ENCODE results near the gene CD300LB. TPM values are rescaled to one million over a fixed set of nuclear protein-coding genes. Genes with fewer than 3 reads are reported as not detected.
A peak's percentile ranks its signal among the peaks of the same experiment; 100 is the strongest.
"Not testable (repeated sequence)": the region's sequence is repeated elsewhere in the genome, so short reads cannot be mapped to it uniquely, and the experiment has no call there.

The CD300LB gene
- total RNA-seq, 1 donor from 2014 or later = not detected

DNA sequence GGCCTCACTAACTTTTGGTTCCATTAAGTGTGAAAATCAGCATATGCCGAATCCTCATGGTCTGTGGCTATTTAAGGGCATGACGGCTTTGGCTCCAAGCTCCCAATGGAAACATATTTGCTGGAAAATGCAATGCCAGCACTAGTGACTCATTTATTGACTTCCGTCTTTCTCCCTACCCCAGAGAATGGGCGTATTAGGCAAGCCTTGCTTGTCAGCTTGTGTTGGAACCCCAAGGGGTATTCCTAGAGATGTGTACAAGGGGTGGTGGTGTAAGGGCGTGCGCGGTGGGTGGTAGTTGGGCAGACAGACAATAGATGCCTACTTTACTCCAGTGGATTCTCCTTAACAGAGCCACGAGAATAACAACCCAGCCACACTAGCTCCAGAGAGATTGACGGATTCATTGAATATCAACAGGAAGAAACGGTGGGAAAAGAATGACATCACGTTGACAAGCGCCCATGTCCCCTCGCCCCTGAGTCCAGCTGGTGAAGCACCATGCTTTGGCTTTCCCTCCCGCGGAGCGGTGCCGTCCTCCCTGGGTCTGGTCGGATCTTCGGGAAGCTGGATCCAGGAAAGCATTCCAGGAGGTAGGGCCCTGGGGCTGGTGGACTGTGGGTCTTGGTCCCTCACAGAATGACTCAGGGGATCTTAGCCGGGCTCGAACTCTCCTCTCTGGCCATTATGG lies 10.3 kb downstream of the CD300LB start:
- Histone ChIP-seq H3K9me3 (ENCODE audit: control insufficient read depth in 3 of 3, low read length in 3 of 3) (peaks cover 0 to 5% (median 0%) of the 10 kb centered on the region in 3 donors), H3K27ac (ENCODE audit: low read depth, low read length) (peak overlapping the region; percentile 70), H3K9ac (ENCODE audit: low read depth in 1 of 3, low read length in 3 of 3) (peak overlapping the region in 1 of 3 donors; percentile 25), H3K36me3 (ENCODE audit: control insufficient read depth in 3 of 3, insufficient read depth in 3 of 3, low read length in 3 of 3) (no peaks in the 10 kb centered on the region), H3K27me3 (ENCODE audit: control insufficient read depth in 3 of 3, insufficient read depth in 3 of 3, low read length in 3 of 3) (no peaks in the 10 kb centered on the region), H3K4me3 (ENCODE audit: low read length in 3 of 3) (no peak overlapping the region), H3K4me1 (ENCODE audit: control insufficient read depth in 3 of 3, insufficient read depth in 3 of 3, low read length in 3 of 3) (no peaks in the 10 kb centered on the region)

DNA sequence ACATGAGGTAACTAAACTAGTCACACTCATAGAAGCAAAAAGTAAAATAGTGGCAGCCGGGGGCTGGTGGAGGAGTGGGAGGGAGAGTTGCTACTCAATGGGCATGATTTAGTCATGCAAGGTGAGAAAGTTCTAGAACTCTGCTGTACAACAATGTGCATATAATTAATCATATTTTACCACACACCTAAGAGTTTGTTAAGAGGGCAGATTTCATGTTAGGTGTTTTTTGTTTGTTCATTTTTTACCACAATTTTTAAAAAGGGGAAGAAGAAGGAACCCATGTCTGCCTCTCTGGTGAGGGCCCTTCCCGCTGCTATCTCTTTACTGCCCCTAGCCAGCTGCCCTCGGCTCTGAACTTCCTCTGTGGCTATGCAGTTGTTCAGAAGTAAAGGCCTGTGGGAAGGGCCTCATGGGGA lies 11.2 kb downstream of the CD300LB start:
- H3K9me3 ChIP-seq (ENCODE audit: control insufficient read depth in 3 of 3, low read length in 3 of 3) = peaks cover 0 to 5% (median 0%) of the 10 kb centered on the region in 3 donors
- H3K27ac ChIP-seq (ENCODE audit: low read depth, low read length) = peak overlapping the region; percentile 70
- H3K4me3 ChIP-seq (ENCODE audit: low read length in 3 of 3) = no peak overlapping the region
- no peak overlapping the region for H3K9ac ChIP-seq (ENCODE audit: low read depth in 1 of 3, low read length in 3 of 3)
- no peaks in the 10 kb centered on the region for H3K36me3 ChIP-seq (ENCODE audit: control insufficient read depth in 3 of 3, insufficient read depth in 3 of 3, low read length in 3 of 3)
- H3K27me3 ChIP-seq (ENCODE audit: control insufficient read depth in 3 of 3, insufficient read depth in 3 of 3, low read length in 3 of 3) = no peaks in the 10 kb centered on the region
- H3K4me1 ChIP-seq (ENCODE audit: control insufficient read depth in 3 of 3, insufficient read depth in 3 of 3, low read length in 3 of 3) = no peaks in the 10 kb centered on the region

DNA sequence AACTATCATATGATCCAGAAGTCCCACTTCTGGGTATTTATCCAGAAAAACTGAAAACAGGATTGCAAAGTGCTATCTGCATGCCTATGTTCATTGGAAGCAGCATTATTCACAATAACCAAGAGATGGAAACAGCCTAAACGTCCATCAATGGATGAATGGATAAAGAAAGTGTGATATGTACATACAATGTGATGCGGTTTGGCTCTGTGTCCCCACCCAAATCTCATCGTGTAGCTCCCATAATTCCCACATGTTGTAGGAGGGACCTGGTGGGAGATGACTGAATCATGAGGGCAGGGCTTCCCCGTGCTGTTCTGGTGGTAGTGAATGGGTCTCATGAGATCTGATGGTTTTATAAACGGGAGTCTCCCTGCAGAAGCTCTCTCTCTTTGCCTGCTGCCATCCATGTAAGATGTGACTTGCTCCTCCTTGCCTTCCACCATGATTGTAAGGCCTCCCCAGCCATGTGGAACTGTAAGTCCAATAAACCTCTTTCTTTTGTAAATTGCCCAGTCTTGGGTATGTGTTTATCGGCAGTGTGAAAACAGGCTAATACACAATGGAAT lies 12.8 kb downstream of the CD300LB start:
- H3K9me3 ChIP-seq (ENCODE audit: control insufficient read depth in 3 of 3, low read length in 3 of 3) = peaks cover 0 to 11% (median 5%) of the 10 kb centered on the region in 3 donors
- H3K27me3 ChIP-seq (ENCODE audit: control insufficient read depth in 3 of 3, insufficient read depth in 3 of 3, low read length in 3 of 3); H3K4me3 ChIP-seq (ENCODE audit: low read length in 3 of 3); H3K9ac ChIP-seq (ENCODE audit: low read depth in 1 of 3, low read length in 3 of 3); H3K4me1 ChIP-seq (ENCODE audit: control insufficient read depth in 3 of 3, insufficient read depth in 3 of 3, low read length in 3 of 3); H3K36me3 ChIP-seq (ENCODE audit: control insufficient read depth in 3 of 3, insufficient read depth in 3 of 3, low read length in 3 of 3); H3K27ac ChIP-seq (ENCODE audit: low read depth, low read length): not testable (repeated sequence)

GRCh38 chr17:74516561-74517328 lies 14.5 kb downstream of the CD300LB start:
- no peak overlapping the region for H3K4me3 ChIP-seq (ENCODE audit: low read length in 3 of 3)
- H3K9ac ChIP-seq (ENCODE audit: low read depth in 1 of 3, low read length in 3 of 3) = no peak overlapping the region
- no peak overlapping the region for H3K27ac ChIP-seq (ENCODE audit: low read depth, low read length)
- H3K9me3 ChIP-seq (ENCODE audit: control insufficient read depth in 3 of 3, low read length in 3 of 3) = peaks cover 0 to 7% (median 5%) of the 10 kb centered on the region in 3 donors
- no peaks in the 10 kb centered on the region for H3K36me3 ChIP-seq (ENCODE audit: control insufficient read depth in 3 of 3, insufficient read depth in 3 of 3, low read length in 3 of 3)
- H3K27me3 ChIP-seq (ENCODE audit: control insufficient read depth in 3 of 3, insufficient read depth in 3 of 3, low read length in 3 of 3) = no peaks in the 10 kb centered on the region
- peaks cover 6 to 12% (median 12%) of the 10 kb centered on the region in 3 donors for H3K4me1 ChIP-seq (ENCODE audit: control insufficient read depth in 3 of 3, insufficient read depth in 3 of 3, low read length in 3 of 3)

DNA sequence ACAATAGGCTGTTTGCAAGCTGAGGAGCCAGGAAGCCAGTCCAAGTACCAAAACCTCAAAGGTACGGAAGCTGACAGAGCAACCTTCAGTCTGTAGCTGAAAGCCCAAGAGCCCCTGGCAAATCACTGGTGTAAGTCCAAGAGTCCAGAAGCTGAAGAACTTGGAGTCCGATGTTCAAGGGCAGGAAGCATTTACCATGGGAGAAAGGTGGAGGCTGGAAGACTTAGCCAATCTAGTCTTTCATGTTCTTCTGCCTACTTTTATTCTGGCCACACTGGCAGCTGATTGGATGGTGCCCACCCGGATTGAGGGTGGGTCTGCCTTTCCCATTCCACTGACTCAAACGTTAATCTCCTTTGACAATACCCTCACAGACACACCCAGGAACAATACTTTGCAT lies 15.3 kb downstream of the CD300LB start:
- peaks cover 6 to 15% (median 12%) of the 10 kb centered on the region in 3 donors for H3K4me1 ChIP-seq (ENCODE audit: control insufficient read depth in 3 of 3, insufficient read depth in 3 of 3, low read length in 3 of 3)
- peaks cover 0 to 7% (median 5%) of the 10 kb centered on the region in 3 donors for H3K9me3 ChIP-seq (ENCODE audit: control insufficient read depth in 3 of 3, low read length in 3 of 3)

DNA sequence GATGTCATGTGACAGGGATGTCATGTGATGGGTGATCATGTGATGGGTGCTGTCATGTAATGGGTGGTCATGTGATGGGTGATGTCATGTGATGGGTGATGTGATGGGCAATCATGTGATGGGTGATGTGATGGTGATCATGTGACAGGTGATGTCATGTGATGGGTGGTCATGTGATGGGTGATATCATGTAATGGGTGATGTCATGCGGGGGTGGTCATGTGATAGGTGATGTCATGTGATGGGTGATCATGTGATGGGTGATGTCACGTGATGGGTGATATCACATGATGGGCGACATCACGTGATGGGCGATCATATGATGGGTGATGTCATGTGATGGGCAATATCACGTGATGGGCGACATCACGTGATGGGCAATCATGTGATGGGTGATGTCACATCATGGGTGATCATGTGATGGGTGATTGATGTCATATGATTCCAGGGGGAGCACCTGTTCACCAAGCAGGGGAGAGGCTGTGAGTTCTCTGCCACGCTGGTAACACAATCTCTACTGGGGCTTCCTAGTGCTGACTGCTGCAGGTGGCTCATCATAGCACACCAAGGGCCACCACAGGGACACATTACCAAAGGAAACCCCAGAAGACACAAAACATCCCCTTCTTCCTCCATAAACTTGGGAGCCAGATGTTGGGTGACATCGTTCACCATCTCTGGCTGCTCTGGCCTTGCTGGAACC lies 16.5 kb downstream of the CD300LB start:
- Histone ChIP-seq H3K4me3 (ENCODE audit: low read length in 3 of 3) (no peak overlapping the region), H3K4me1 (ENCODE audit: control insufficient read depth in 3 of 3, insufficient read depth in 3 of 3, low read length in 3 of 3) (peaks cover 6 to 15% (median 12%) of the 10 kb centered on the region in 3 donors), H3K9ac (ENCODE audit: low read depth in 1 of 3, low read length in 3 of 3) (no peak overlapping the region), H3K27ac (ENCODE audit: low read depth, low read length) (no peak overlapping the region), H3K36me3 (ENCODE audit: control insufficient read depth in 3 of 3, insufficient read depth in 3 of 3, low read length in 3 of 3) (no peaks in the 10 kb centered on the region), H3K9me3 (ENCODE audit: control insufficient read depth in 3 of 3, low read length in 3 of 3) (peaks cover 0 to 7% (median 5%) of the 10 kb centered on the region in 3 donors), H3K27me3 (ENCODE audit: control insufficient read depth in 3 of 3, insufficient read depth in 3 of 3, low read length in 3 of 3) (no peaks in the 10 kb centered on the region)

More for the DNA sequence above, 15.3 kb downstream of the CD300LB start:
- no peaks in the 10 kb centered on the region for H3K36me3 ChIP-seq (ENCODE audit: control insufficient read depth in 3 of 3, insufficient read depth in 3 of 3, low read length in 3 of 3)
- no peak overlapping the region for H3K27ac ChIP-seq (ENCODE audit: low read depth, low read length)
- no peak overlapping the region for H3K9ac ChIP-seq (ENCODE audit: low read depth in 1 of 3, low read length in 3 of 3)
- no peak overlapping the region for H3K4me3 ChIP-seq (ENCODE audit: low read length in 3 of 3)
- H3K27me3 ChIP-seq (ENCODE audit: control insufficient read depth in 3 of 3, insufficient read depth in 3 of 3, low read length in 3 of 3) = no peaks in the 10 kb centered on the region

DNA sequence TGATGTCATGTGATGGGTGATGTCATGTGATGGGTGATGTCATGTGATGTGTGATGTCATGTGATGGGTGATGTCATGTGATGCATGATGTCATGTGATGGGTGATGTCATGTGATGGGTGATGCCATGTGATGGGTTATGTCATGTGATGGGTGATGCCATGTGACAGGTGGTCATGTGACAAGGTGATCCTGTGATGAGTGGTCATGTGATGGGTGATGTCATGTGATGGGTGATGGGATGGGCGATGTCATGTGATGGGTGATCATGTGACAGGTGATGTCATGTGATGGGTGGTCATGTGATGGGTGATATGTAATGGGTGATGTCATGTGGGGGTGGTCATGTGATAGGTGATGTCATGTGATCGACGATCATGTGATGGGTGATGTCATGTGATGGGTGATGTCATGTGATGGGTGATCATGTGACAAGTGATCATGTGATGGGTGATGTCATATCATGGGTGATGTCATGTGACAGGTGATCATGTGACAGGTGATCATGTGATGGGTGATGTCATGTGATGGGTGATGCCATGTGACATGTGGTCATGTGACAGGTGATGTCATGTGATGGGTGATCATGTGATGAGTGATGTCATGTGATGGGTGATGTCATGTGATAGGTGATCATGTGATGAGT lies 17.2 kb downstream of the CD300LB start:
- H3K9me3 ChIP-seq (ENCODE audit: control insufficient read depth in 3 of 3, low read length in 3 of 3) = peaks cover 0 to 7% (median 5%) of the 10 kb centered on the region in 3 donors
- peaks cover 6 to 15% (median 12%) of the 10 kb centered on the region in 3 donors for H3K4me1 ChIP-seq (ENCODE audit: control insufficient read depth in 3 of 3, insufficient read depth in 3 of 3, low read length in 3 of 3)
- no peaks in the 10 kb centered on the region for H3K27me3 ChIP-seq (ENCODE audit: control insufficient read depth in 3 of 3, insufficient read depth in 3 of 3, low read length in 3 of 3)
- no peak overlapping the region for H3K9ac ChIP-seq (ENCODE audit: low read depth in 1 of 3, low read length in 3 of 3)
- no peaks in the 10 kb centered on the region for H3K36me3 ChIP-seq (ENCODE audit: control insufficient read depth in 3 of 3, insufficient read depth in 3 of 3, low read length in 3 of 3)
- no peak overlapping the region for H3K27ac ChIP-seq (ENCODE audit: low read depth, low read length)
- no peak overlapping the region for H3K4me3 ChIP-seq (ENCODE audit: low read length in 3 of 3)

DNA sequence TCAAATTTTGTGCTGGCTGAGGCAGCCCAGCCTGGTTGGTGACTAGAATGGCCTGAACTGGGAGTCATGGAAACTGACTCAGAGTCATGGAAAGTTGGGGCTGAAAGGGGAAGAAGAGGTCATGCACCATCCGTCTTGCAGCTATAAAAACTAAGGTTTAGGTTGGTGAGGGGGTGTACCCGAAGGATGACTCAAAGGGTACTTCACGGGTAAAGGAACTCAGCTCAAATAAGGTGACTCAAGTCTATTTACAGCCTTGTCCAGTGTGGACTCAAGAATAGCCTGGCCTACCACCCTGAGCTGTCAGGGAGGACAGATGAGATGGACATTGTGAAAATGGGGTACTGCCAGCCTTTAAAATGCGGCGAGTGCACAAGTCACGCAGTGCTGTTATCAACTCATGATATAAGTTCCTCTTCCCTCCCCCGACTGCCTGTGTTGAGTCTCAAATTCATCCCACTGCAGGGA lies 18.6 kb downstream of the CD300LB start:
- Histone ChIP-seq H3K4me3 (ENCODE audit: low read length in 3 of 3) (no peak overlapping the region), H3K27me3 (ENCODE audit: control insufficient read depth in 3 of 3, insufficient read depth in 3 of 3, low read length in 3 of 3) (no peaks in the 10 kb centered on the region), H3K4me1 (ENCODE audit: control insufficient read depth in 3 of 3, insufficient read depth in 3 of 3, low read length in 3 of 3) (peaks cover 6 to 15% (median 12%) of the 10 kb centered on the region in 3 donors), H3K36me3 (ENCODE audit: control insufficient read depth in 3 of 3, insufficient read depth in 3 of 3, low read length in 3 of 3) (no peaks in the 10 kb centered on the region), H3K27ac (ENCODE audit: low read depth, low read length) (peak overlapping the region; percentile 45), H3K9ac (ENCODE audit: low read depth in 1 of 3, low read length in 3 of 3) (no peak overlapping the region), H3K9me3 (ENCODE audit: control insufficient read depth in 3 of 3, low read length in 3 of 3) (peaks cover 0 to 7% (median 5%) of the 10 kb centered on the region in 3 donors)

GRCh38 chr17:74512036-74512435 lies 19.2 kb downstream of the CD300LB start:
- Histone ChIP-seq H3K27ac (ENCODE audit: low read depth, low read length) (peak overlapping the region; percentile 45), H3K9ac (ENCODE audit: low read depth in 1 of 3, low read length in 3 of 3) (peak overlapping the region in 1 of 3 donors; percentile 10), H3K9me3 (ENCODE audit: control insufficient read depth in 3 of 3, low read length in 3 of 3) (peaks cover 0 to 7% (median 5%) of the 10 kb centered on the region in 3 donors), H3K36me3 (ENCODE audit: control insufficient read depth in 3 of 3, insufficient read depth in 3 of 3, low read length in 3 of 3) (no peaks in the 10 kb centered on the region), H3K27me3 (ENCODE audit: control insufficient read depth in 3 of 3, insufficient read depth in 3 of 3, low read length in 3 of 3) (no peaks in the 10 kb centered on the region), H3K4me3 (ENCODE audit: low read length in 3 of 3) (no peak overlapping the region), H3K4me1 (ENCODE audit: control insufficient read depth in 3 of 3, insufficient read depth in 3 of 3, low read length in 3 of 3) (peaks cover 6 to 15% (median 12%) of the 10 kb centered on the region in 3 donors)
